Neural cell (in vitro differentiated cells): ENCODE results near the gene ADIPOR2. TPM values are rescaled to one million over a fixed set of nuclear protein-coding genes. Genes with fewer than 3 reads are reported as not detected.
A peak's percentile ranks its signal among the peaks of the same experiment; 100 is the strongest.

Experiments used
- H2AFZ ChIP-seq: fragments of 200-600, 300-800 bp; sonication (generic), shearing (Covaris generic); 2 replicates; pipeline ENCODE4 v1.6.0; 2014; ENCODE audit warnings: low read depth, mild to moderate bottlenecking, antibody characterized with exemption, low read length, moderate library complexity
- H3F3A ChIP-seq: fragments of 200-600 bp; shearing (Covaris generic); 2 replicates; pipeline ENCODE4 v1.6.1; 2016; ENCODE audit warnings: mild to moderate bottlenecking, moderate library complexity, mixed read lengths, antibody characterized with exemption, low read length; ENCODE audit not compliant: insufficient read depth, poor library complexity, severe bottlenecking
- H3K27ac ChIP-seq: fragments of 200-600, 300-800 bp; sonication (generic), shearing (Covaris generic); 2 replicates; pipeline ENCODE4 v1.5.1; 2014; ENCODE audit warnings: mild to moderate bottlenecking, low read length, moderate library complexity
- H3K27me3 ChIP-seq: fragments of 300-800, 200-600 bp; sonication (generic), shearing (Covaris generic); 2 replicates; pipeline ENCODE4 v1.6.0; 2014; ENCODE audit warnings: mild to moderate bottlenecking, low read depth, low read length, moderate library complexity; ENCODE audit not compliant: insufficient read depth
- H3K36me3 ChIP-seq: fragments of 300-800, 200-600 bp; sonication (generic), shearing (Covaris generic); 2 replicates; pipeline ENCODE4 v1.5.1; 2014; ENCODE audit warnings: mild to moderate bottlenecking, antibody characterized with exemption, low read length, moderate library complexity; ENCODE audit not compliant: insufficient read depth
- H3K4me2 ChIP-seq: fragments of 300-800, 200-600 bp; sonication (generic), shearing (Covaris generic); 2 replicates; pipeline ENCODE4 v1.6.0; 2014; ENCODE audit warnings: mild to moderate bottlenecking, low read length
- H3K4me3 ChIP-seq: fragments of 300-800, 200-600 bp; sonication (generic), shearing (Covaris generic); 2 replicates; pipeline ENCODE4 v1.5.1; 2014; ENCODE audit warnings: mild to moderate bottlenecking, low read length, moderate library complexity
- H3K79me2 ChIP-seq: fragments of 200-600 bp; shearing (Covaris generic); replicated peaks from 2 replicates; pipeline ENCODE4 v1.6.0; 2014; ENCODE audit warnings: mild to moderate bottlenecking, low read length, moderate library complexity; ENCODE audit not compliant: insufficient read depth
- H3K9ac ChIP-seq: fragments of 300-800, 200-600 bp; sonication (generic), shearing (Covaris generic); 2 replicates; pipeline ENCODE4 v1.6.1; 2016; ENCODE audit warnings: mild to moderate bottlenecking, low read length, mixed read lengths
- H3K9me2 ChIP-seq: fragments of 200-600 bp; shearing (Covaris generic); 2 replicates; pipeline ENCODE4 v1.6.1; 2016; ENCODE audit warnings: mild to moderate bottlenecking, low read length, mixed read lengths; ENCODE audit not compliant: insufficient read depth
- H3K9me3 ChIP-seq: fragments of 200-600, 300-800 bp; sonication (generic), shearing (Covaris generic); 2 replicates; pipeline ENCODE4 v1.6.1; 2016; ENCODE audit warnings: mild to moderate bottlenecking, mixed run types, low read length, moderate library complexity, mixed read lengths
- H4K20me1 ChIP-seq: fragments of 200-600 bp; shearing (Covaris generic); 2 replicates; pipeline ENCODE4 v1.6.1; 2016; ENCODE audit warnings: mild to moderate bottlenecking, mixed run types; ENCODE audit not compliant: insufficient read depth
- CTCF ChIP-seq: fragments of 450-650 bp; IDR thresholded peaks from 2 replicates; pipeline ENCODE4 v1.5.1; 2014; ENCODE audit warnings: antibody characterized with exemption, mild to moderate bottlenecking, moderate library complexity; ENCODE audit not compliant: poor library complexity, severe bottlenecking
- EP300 ChIP-seq: fragments of 450-650 bp; conservative IDR thresholded peaks from 2 replicates; pipeline ENCODE4 v1.6.1; 2014; ENCODE audit warnings: antibody characterized with exemption, mild to moderate bottlenecking, moderate library complexity; ENCODE audit not compliant: poor library complexity, severe bottlenecking
- EZH2 ChIP-seq: fragments of 200-600, 300-800 bp; shearing (Covaris generic), sonication (generic); IDR thresholded peaks from 2 replicates; pipeline ENCODE4 v1.6.1; 2014; ENCODE audit warnings: antibody characterized with exemption, low read length, borderline replicate concordance, mild to moderate bottlenecking; ENCODE audit not compliant: insufficient read depth, poor library complexity, severe bottlenecking
- MXI1 ChIP-seq: fragments of 450-650 bp; conservative IDR thresholded peaks from 2 replicates; pipeline ENCODE4 v1.6.1; 2014; ENCODE audit warnings: antibody characterized with exemption, mild to moderate bottlenecking; ENCODE audit not compliant: poor library complexity, severe bottlenecking
- POLR2AphosphoS5 ChIP-seq: IDR thresholded peaks from 2 replicates; pipeline ENCODE4 v1.6.1; 2012
- RAD21 ChIP-seq: fragments of 450-650 bp; conservative IDR thresholded peaks from 2 replicates; pipeline ENCODE4 v1.6.1; 2014; ENCODE audit warnings: antibody characterized with exemption, mild to moderate bottlenecking, moderate library complexity
- REST ChIP-seq: IDR thresholded peaks from 2 replicates; pipeline ENCODE4 v1.6.1; 2012; ENCODE audit warnings: borderline replicate concordance
- SMC3 ChIP-seq: fragments of 450-650 bp; conservative IDR thresholded peaks from 2 replicates; pipeline ENCODE4 v1.6.1; 2014; ENCODE audit warnings: antibody characterized with exemption, mild to moderate bottlenecking, moderate library complexity; ENCODE audit not compliant: poor library complexity
- TAF1 ChIP-seq: IDR thresholded peaks from 2 replicates; pipeline ENCODE4 v1.6.1; 2012; ENCODE audit warnings: low read depth
- polyA plus RNA-seq: library from polyadenylated mRNA; depleted of rRNA; stranded (reverse); fragments of >200 nt; gene quantifications from 2 replicates; pipeline ENCODE4 v1.2.3, GENCODE V29; 2014

Gene ADIPOR2
- polyA plus RNA-seq, 1 donor from 2014 or later: 18.5 TPM

GRCh38 chr12:1643043-1643442 lies 47.8 kb upstream of the ADIPOR2 start:
- Histone ChIP-seq H3K36me3 (no peaks in the 10 kb centered on the region), H2AFZ (no peak overlapping the region), H3K4me2 (no peak overlapping the region), H3K27ac (no peak overlapping the region), H3K9me3 (no peaks in the 10 kb centered on the region), H3F3A (no peaks in the 10 kb centered on the region), H3K79me2 (no peaks in the 10 kb centered on the region), H3K4me3 (no peak overlapping the region), H3K27me3 (no peaks in the 10 kb centered on the region), H3K9me2 (no peaks in the 10 kb centered on the region), H4K20me1 (no peaks in the 10 kb centered on the region), H3K9ac (no peak overlapping the region)
- TF ChIP-seq EP300 (no peak), POLR2AphosphoS5 (no peak), CTCF (no peak)

DNA sequence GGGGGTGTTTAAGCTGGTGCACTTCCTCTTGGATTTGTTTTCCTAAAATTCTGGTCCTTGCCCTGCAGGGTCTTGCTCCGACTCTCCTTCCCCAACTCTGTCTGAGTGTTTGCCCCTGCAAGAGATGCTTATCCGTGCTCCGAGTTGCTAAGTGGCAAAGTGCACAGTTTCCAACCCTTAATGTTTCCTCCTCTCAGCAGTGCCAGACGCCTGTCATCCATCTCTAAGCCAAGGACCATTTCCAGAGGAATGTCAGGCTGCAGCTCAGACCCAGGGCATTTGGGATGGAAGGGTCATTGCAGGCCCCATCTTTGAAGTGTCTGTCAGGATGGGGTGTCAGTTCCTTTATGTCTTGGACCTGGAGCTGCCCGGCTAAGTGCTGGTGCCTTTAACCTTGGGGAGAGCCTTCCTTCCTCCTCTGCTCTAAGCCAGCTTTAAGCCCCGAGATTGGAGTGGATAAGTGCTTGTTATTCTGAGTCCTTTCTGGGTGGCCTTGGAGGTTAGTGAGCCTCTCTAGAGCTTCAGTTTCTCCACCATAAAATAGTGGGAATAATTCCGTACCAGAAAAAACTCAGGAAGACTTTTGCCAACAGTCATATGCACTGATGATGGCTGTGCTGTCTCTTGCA lies 46.9 kb upstream of the ADIPOR2 start:
- Histone ChIP-seq H3F3A (no peaks in the 10 kb centered on the region), H3K36me3 (no peaks in the 10 kb centered on the region), H3K9me2 (no peaks in the 10 kb centered on the region), H2AFZ (no peak overlapping the region), H3K9ac (peak overlapping the region; percentile 6), H3K4me3 (peak overlapping the region; percentile 10), H3K27ac (peak overlapping the region; percentile 47), H4K20me1 (no peaks in the 10 kb centered on the region), H3K27me3 (no peaks in the 10 kb centered on the region), H3K79me2 (no peaks in the 10 kb centered on the region), H3K9me3 (no peaks in the 10 kb centered on the region), H3K4me2 (no peak overlapping the region)
- TF ChIP-seq TAF1 (no peak), POLR2AphosphoS5 (no peak), EP300 (no peak), MXI1 (no peak), RAD21 (no peak), SMC3 (no peak), CTCF (no peak)

- Histone ChIP-seq H2AFZ (no peak overlapping the region), H3K9ac (peak overlapping the region; percentile 6), H3F3A (no peaks in the 10 kb centered on the region), H3K27me3 (no peaks in the 10 kb centered on the region), H3K36me3 (no peaks in the 10 kb centered on the region), H3K4me2 (no peak overlapping the region), H4K20me1 (no peaks in the 10 kb centered on the region), H3K9me3 (no peaks in the 10 kb centered on the region), H3K4me3 (peak overlapping the region; percentile 10), H3K79me2 (no peaks in the 10 kb centered on the region), H3K27ac (peak overlapping the region; percentile 47), H3K9me2 (no peaks in the 10 kb centered on the region)
- TF ChIP-seq POLR2AphosphoS5 (no peak), EZH2 (no peak), CTCF (no peak), SMC3 (no peak), REST (no peak), MXI1 (peak; percentile 49), RAD21 (no peak), TAF1 (no peak)
These were observed 46.1 kb upstream of the ADIPOR2 start for GRCh38 chr12:1644534-1645438.
